Sigmoid colon (tissue), 7 donors: Measurements from ENCODE around the gene NME3. TPM values are rescaled to one million over a fixed set of nuclear protein-coding genes. Genes with fewer than 3 reads are reported as not detected.

ENCODE experiments used
- DNase-seq: peaks from one replicate; pipeline ENCODE4 v3.0.0-alpha.2; 2019
- H3K27ac ChIP-seq, 4 donors: fragments of 200-600 bp; sonication (generic); one replicate each; pipeline ENCODE4 v1.5.1; 2016 to 2019; ENCODE audit warnings: mild to moderate bottlenecking in 1 of 4
- H3K27me3 ChIP-seq, 3 donors: fragments of 200-600 bp; sonication (generic); one replicate each; pipeline ENCODE4 v1.5.1; 2019; ENCODE audit warnings: mild to moderate bottlenecking in 1 of 3
- H3K36me3 ChIP-seq, 4 donors: fragments of 200-600 bp; sonication (generic); one replicate each; pipeline ENCODE4 v1.5.1; 2016 to 2019
- H3K4me1 ChIP-seq, 4 donors: fragments of 200-600 bp; sonication (generic); one replicate each; pipeline ENCODE4 v1.5.1; 2017 to 2019
- H3K4me3 ChIP-seq, 4 donors: fragments of 200-600 bp; sonication (generic); one replicate each; pipeline ENCODE4 v1.5.1; 2017 to 2019; ENCODE audit warnings: mild to moderate bottlenecking in 2 of 4, moderate library complexity in 1 of 4
- H3K9me3 ChIP-seq, 4 donors: fragments of 200-600 bp in 3 of 4; sonication (generic) in 3 of 4; one replicate each; pipeline versions ENCODE4 v1.5.1 to v1.6.1; 2013 to 2019
- EP300 ChIP-seq, 4 donors: sonication (generic); formaldehyde crosslinking; IDR thresholded peaks; one replicate each; pipeline ENCODE4 v1.6.1; 2017; ENCODE audit warnings: antibody characterized with exemption in 4 of 4
- POLR2A ChIP-seq, 2 donors: fragments of 450-650 bp; IDR thresholded peaks; one replicate each; pipeline ENCODE4 v1.6.1; 2016; ENCODE audit warnings: antibody characterized with exemption in 2 of 2, mild to moderate bottlenecking in 2 of 2, moderate library complexity in 2 of 2
- POLR2AphosphoS5 ChIP-seq, 4 donors: sonication (generic); formaldehyde crosslinking; IDR thresholded peaks; one replicate each; pipeline ENCODE4 v1.6.1; 2017; ENCODE audit warnings: antibody characterized with exemption in 4 of 4
- whole genome bisulfite sequencing, 2 donors: extraction: QIAGEN DNeasy Blood & Tissue Kit; methylation state at CpG; one replicate each; pipeline ENCODE4 v1.1.7; 2013; 5-methylcytosine and 5-hydroxymethylcytosine counted together
- intact Hi-C: fragments of 100-400 bp; cut with DNase I; formaldehyde crosslinking; loops from one replicate; pipeline ENCODE4 v1.15.1; 2023
- polyA plus RNA-seq, 3 donors: library from polyadenylated mRNA; stranded (reverse); fragments of 200-250 nt; gene quantifications; one replicate each; pipeline ENCODE4 v1.2.3, GENCODE V29; 2013
- small RNA-seq, 3 donors: library from RNA; depleted of rRNA; stranded (forward); fragments of <200 nt; gene quantifications; one replicate each; pipeline ENCODE3, GENCODE V24; 2016
- total RNA-seq, 4 donors: library from RNA; depleted of rRNA; stranded (reverse); fragments of >200 nt; gene quantifications; one replicate each; pipeline ENCODE4 v1.1.0, GENCODE V29; 2016
- TF ChIP-seq, protein P1 (sequence below), 4 experiments: fragments of 450-650 bp in 3 of 4; fragments of 200-600 bp in 1 of 4; IDR thresholded peaks; one replicate each; pipeline ENCODE4 v1.5.1; 2016 to 2019; ENCODE audit warnings: antibody characterized with exemption in 4 of 4, mild to moderate bottlenecking in 3 of 4, moderate library complexity in 2 of 4
- donor health status: healthy with polysubstance abuse.
- donor health status: Bipolar disorder and iron deficiency.
- donor health status: healthy.

Gene NME3
- total and polyA plus RNA-seq, 7 donors: 32.4 to 152 (median 87.8) TPM

DNA sequence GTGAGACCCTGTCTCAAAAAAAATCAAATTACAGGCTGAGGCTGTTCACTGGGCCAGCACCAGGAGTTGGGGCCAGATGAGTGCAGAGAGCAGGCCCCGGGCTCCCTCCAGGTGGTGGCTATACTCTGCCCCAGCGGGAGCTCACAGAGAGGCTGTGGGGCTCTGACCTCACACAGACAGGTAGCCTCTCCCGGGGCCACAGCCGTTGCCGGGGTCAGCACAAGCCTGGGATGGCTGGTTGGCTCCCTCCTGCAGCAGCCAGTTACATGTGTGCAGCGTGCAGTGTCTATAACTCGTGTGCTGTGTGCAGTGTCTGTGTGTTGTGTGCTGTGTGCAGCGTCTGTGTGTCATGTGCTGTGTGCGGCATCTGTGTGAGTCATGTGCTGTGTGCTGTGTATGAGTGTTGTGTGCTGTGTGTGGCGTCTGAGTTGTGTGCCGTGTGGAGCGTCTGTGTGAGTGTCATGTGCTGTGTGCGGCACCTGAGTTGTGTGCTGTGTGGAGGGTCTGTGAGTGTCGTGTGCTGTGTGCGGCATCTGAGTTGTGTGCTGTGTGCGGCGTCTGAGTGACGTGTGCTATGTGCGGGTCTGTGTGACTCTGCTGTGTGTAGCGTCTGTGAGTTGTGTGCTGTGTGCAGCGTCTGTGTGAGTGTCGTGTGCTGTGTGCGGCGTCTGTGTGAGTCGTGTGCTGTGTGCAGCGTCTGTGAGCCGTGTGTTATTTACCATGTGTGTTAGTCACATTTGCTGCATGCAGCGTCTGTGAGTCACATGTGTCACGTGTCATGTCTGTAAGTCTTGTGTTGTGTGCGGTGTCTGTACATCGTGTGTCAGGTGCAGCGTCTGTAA, 44.5 kb downstream of the NME3 start:
- Histone ChIP-seq H3K4me3 (no peak overlapping the region), H3K36me3 (peaks cover 13 to 63% (median 37%) of the 10 kb centered on the region in 4 donors), H3K9me3 (no peaks in the 10 kb centered on the region), H3K27me3 (no peaks in the 10 kb centered on the region), H3K27ac (no peak overlapping the region), H3K4me1 (peaks cover 0 to 25% (median 21%) of the 10 kb centered on the region in 4 donors)
- intact Hi-C loops: no loop called here
- 96% methylated on average over 32 of the region's 32 CpGs for WGBS, 2 donors
- DNase-seq: no peak
- TF ChIP-seq POLR2AphosphoS5 (IDR thresholded peaks at IDR 0.05) (no peak), POLR2A (IDR thresholded peaks at IDR 0.05) (no peak), EP300 (IDR thresholded peaks at IDR 0.05) (no peak)
- TF ChIP-seq, protein P1, sequence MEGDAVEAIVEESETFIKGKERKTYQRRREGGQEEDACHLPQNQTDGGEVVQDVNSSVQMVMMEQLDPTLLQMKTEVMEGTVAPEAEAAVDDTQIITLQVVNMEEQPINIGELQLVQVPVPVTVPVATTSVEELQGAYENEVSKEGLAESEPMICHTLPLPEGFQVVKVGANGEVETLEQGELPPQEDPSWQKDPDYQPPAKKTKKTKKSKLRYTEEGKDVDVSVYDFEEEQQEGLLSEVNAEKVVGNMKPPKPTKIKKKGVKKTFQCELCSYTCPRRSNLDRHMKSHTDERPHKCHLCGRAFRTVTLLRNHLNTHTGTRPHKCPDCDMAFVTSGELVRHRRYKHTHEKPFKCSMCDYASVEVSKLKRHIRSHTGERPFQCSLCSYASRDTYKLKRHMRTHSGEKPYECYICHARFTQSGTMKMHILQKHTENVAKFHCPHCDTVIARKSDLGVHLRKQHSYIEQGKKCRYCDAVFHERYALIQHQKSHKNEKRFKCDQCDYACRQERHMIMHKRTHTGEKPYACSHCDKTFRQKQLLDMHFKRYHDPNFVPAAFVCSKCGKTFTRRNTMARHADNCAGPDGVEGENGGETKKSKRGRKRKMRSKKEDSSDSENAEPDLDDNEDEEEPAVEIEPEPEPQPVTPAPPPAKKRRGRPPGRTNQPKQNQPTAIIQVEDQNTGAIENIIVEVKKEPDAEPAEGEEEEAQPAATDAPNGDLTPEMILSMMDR (IDR thresholded peaks at IDR 0.05): no peak

DNA sequence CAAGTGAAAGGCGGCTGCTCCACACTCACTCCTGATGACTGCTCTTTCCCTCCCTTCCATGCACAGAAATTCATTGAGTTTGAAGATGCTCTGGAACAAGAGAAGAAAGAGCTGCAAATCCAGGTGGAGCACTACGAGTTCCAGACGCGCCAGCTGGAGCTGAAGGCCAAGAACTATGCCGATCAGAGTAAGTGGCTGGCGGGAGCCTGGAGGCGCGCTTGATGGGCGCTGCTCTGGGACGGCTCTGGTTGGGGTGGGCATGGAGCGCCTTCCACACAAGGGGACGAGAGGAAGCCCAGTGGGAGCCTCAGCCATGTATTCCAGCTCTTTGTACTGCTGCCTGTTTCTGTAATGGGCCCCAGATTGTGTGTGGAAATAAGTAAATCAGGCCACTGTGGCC, 46.9 kb downstream of the NME3 start:
- WGBS, 2 donors: 92 to 97% methylated on average over 12 of the region's 12 CpGs
- H3K27ac ChIP-seq: no peak overlapping the region
- no peaks in the 10 kb centered on the region for H3K27me3 ChIP-seq
- no peaks in the 10 kb centered on the region for H3K9me3 ChIP-seq
- peaks cover 0 to 30% (median 27%) of the 10 kb centered on the region in 4 donors for H3K4me1 ChIP-seq
- peak; percentile 61 for DNase-seq
- intact Hi-C loops: no loop called here
- TF ChIP-seq POLR2AphosphoS5 (IDR thresholded peaks at IDR 0.05) (no peak), EP300 (IDR thresholded peaks at IDR 0.05) (no peak), POLR2A (IDR thresholded peaks at IDR 0.05) (no peak)
- TF ChIP-seq, protein P1 (IDR thresholded peaks at IDR 0.05): no peak
- H3K4me3 ChIP-seq: no peak overlapping the region
- H3K36me3 ChIP-seq: peaks cover 11 to 52% (median 30%) of the 10 kb centered on the region in 4 donors

DNA sequence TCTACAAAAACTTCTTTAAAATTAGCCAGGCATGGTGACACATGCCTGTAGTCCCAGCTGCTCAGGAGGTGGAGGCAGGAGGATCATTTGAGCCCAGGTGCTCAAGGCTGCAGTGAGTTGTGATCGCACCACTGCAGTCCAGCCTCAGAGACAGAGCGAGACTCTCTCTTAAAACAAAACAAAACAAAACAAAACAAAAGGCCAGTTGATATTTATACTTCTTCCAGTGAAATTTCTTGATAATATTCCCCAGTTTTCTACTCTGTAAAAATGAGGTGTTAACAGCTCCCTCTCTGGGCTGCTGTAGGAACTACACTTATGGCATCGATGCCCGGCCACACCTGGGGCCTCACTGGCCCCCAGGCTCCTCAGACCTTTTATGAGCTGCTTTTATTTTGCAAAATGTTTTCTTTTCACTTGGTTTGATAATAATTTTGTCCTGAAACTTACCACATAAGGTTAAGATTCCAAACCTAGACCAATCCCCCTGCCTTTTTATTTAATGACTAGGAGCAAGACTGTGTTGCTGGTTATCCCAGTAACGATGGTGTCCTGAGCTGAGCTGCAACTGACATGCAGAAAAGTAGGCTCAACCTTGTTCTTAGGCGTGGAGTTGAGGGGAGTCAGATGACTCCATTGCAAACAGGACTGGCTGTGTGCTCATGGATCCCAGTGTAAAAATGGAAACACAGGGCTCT, 47.7 kb downstream of the NME3 start:
- no peaks in the 10 kb centered on the region for H3K27me3 ChIP-seq
- intact Hi-C loops: no loop called here
- no peaks in the 10 kb centered on the region for H3K9me3 ChIP-seq
- H3K27ac ChIP-seq: peak overlapping the region in 3 of 4 donors; percentile 27 to 73 (median 63)
- H3K36me3 ChIP-seq: peaks cover 3 to 43% (median 21%) of the 10 kb centered on the region in 4 donors
- 44 to 58% methylated on average over 6 of the region's 6 CpGs for WGBS, 2 donors
- peaks cover 0 to 30% (median 27%) of the 10 kb centered on the region in 4 donors for H3K4me1 ChIP-seq
- H3K4me3 ChIP-seq: no peak overlapping the region
- TF ChIP-seq, protein P1 (IDR thresholded peaks at IDR 0.05): peak in 3 of 4 experiments; percentile 59 to 78 (median 60)
- TF ChIP-seq EP300 (IDR thresholded peaks at IDR 0.05): no peak
- DNase-seq: no peak

DNA sequence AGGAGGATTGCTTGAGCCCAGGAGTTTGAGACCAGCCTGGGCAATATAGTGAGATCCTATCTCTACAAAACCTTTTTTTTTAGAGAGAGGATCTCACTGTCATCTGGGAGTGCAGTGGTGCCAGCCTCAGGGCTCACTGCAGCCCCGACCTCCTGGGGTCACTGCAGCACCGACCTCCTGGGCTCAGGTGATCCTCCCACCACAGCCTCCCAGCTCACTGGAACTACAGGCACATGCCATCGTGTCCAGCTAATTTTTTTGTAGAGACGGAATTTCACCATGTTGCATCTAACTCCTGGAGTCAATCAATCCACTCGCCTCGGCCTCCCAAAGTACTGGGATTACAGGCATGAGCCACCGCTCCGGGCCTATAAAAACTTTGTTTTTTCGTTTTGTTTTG, 50.0 kb downstream of the NME3 start:
- H3K4me1 ChIP-seq: peaks cover 0 to 30% (median 27%) of the 10 kb centered on the region in 4 donors
- no peaks in the 10 kb centered on the region for H3K9me3 ChIP-seq
- WGBS, 2 donors: 90 to 94% methylated on average over 9 of the region's 9 CpGs
- intact Hi-C loops: no loop called here
- no peak for DNase-seq
- peaks cover 3 to 22% (median 9%) of the 10 kb centered on the region in 4 donors for H3K36me3 ChIP-seq
- H3K4me3 ChIP-seq: no peak overlapping the region
- no peaks in the 10 kb centered on the region for H3K27me3 ChIP-seq
- TF ChIP-seq EP300 (IDR thresholded peaks at IDR 0.05) (no peak), POLR2AphosphoS5 (IDR thresholded peaks at IDR 0.05) (no peak), POLR2A (IDR thresholded peaks at IDR 0.05) (no peak)
- TF ChIP-seq, protein P1 (IDR thresholded peaks at IDR 0.05): no peak
- H3K27ac ChIP-seq: peak overlapping the region; percentile 63 to 75 (median 71)

Small RNAs within 50 kb of the gene (small RNA-seq; reads per million reads assigned to genes)
- gene MIR3177: 0 to 0.24 (median 0.22) reads per million in 3 donors

Other genes with a start within 250 kb of the NME3 start
- 10 to 100 TPM; 38.0 to 46.0 (median 42.3) TPM for gene TMEM204, start 237.9 kb downstream of the NME3 start, total RNA-seq
- 10 to 100 TPM in 2 of 3 donors, 1 to 10 TPM in 1; 2.5 to 16.2 (median 15.7) TPM for gene TMEM204, start 237.9 kb downstream of the NME3 start, polyA plus RNA-seq
- 10 to 100 TPM in 3 of 4 donors, 1 to 10 TPM in 1; 9.2 to 36.8 (median 16.8) TPM for gene IFT140, start 159.5 kb downstream of the NME3 start, total RNA-seq
- gene IFT140, start 159.5 kb downstream of the NME3 start, polyA plus RNA-seq: 10 to 100 TPM in 1 of 3 donors, 1 to 10 TPM in 2; 3.7 to 10.2 (median 4.8) TPM
- gene CRAMP1, start 159.2 kb downstream of the NME3 start, total RNA-seq: 10 to 100 TPM in 1 of 4 donors, 1 to 10 TPM in 3; 6.4 to 24.6 (median 8.0) TPM
- gene CRAMP1, start 159.2 kb downstream of the NME3 start, polyA plus RNA-seq: 10 to 100 TPM in 1 of 3 donors, 1 to 10 TPM in 2; 2.4 to 13.5 (median 2.5) TPM
- 10 to 100 TPM; 12.4 to 18.1 (median 17.3) TPM for gene JPT2, start 93.3 kb downstream of the NME3 start, total RNA-seq
- 10 to 100 TPM; 25.2 to 53.7 (median 33.8) TPM for gene JPT2, start 93.3 kb downstream of the NME3 start, polyA plus RNA-seq
- 10 to 100 TPM; 22.1 to 80.9 (median 30.8) TPM for gene MAPK8IP3, start 65.3 kb downstream of the NME3 start, total RNA-seq
- gene MAPK8IP3, start 65.3 kb downstream of the NME3 start, polyA plus RNA-seq: 10 to 100 TPM in 1 of 3 donors, 1 to 10 TPM in 2; 3.6 to 79.1 (median 5.5) TPM
- gene EME2, start 1.3 kb upstream of the NME3 start, total RNA-seq: 10 to 100 TPM in 1 of 4 donors, 1 to 10 TPM in 3; 4.3 to 10.5 (median 7.2) TPM
- 10 to 100 TPM in 1 of 3 donors, 1 to 10 TPM in 2; 1.8 to 17.1 (median 2.5) TPM for gene EME2, start 1.3 kb upstream of the NME3 start, polyA plus RNA-seq
- gene MRPS34, start 1.6 kb upstream of the NME3 start, total RNA-seq: 100 to 1,000 TPM in 1 of 4 donors, 10 to 100 TPM in 3; 61.5 to 104 (median 71.1) TPM
- gene MRPS34, start 1.6 kb upstream of the NME3 start, polyA plus RNA-seq: 100 to 1,000 TPM; 114 to 198 (median 129) TPM
- 10 to 100 TPM; 61.4 to 98.4 (median 78.9) TPM for gene SPSB3, start 11.0 kb upstream of the NME3 start, total RNA-seq
- 10 to 100 TPM; 34.4 to 59.5 (median 40.2) TPM for gene SPSB3, start 11.0 kb upstream of the NME3 start, polyA plus RNA-seq
- 100 to 1,000 TPM in 2 of 4 donors, 10 to 100 TPM in 2; 77.8 to 170 (median 98.1) TPM for gene NUBP2, start 11.4 kb upstream of the NME3 start, total RNA-seq
- 10 to 100 TPM; 53.5 to 69.1 (median 56.6) TPM for gene NUBP2, start 11.4 kb upstream of the NME3 start, polyA plus RNA-seq
- 1 to 10 TPM; 1.1 to 2.2 (median 1.5) TPM for gene IGFALS, start 22.2 kb upstream of the NME3 start, total RNA-seq
- gene IGFALS, start 22.2 kb upstream of the NME3 start, polyA plus RNA-seq: 1 to 10 TPM in 2 of 3 donors, under 1 TPM in 1; 0.46 to 2.0 (median 1.2) TPM
- gene HAGH, start 55.3 kb upstream of the NME3 start, total RNA-seq: 100 to 1,000 TPM in 3 of 4 donors, 10 to 100 TPM in 1; 73.4 to 163 (median 140) TPM
- 10 to 100 TPM; 54.1 to 86.9 (median 68.4) TPM for gene HAGH, start 55.3 kb upstream of the NME3 start, polyA plus RNA-seq
- 10 to 100 TPM; 27.7 to 35.0 (median 29.3) TPM for gene FAHD1, start 55.7 kb upstream of the NME3 start, total RNA-seq
- gene FAHD1, start 55.7 kb upstream of the NME3 start, polyA plus RNA-seq: 100 to 1,000 TPM in 1 of 3 donors, 10 to 100 TPM in 2; 58.9 to 137 (median 62.5) TPM
- gene MEIOB, start 100.6 kb upstream of the NME3 start, total RNA-seq: not detected
- under 1 TPM in 1 of 3 donors, not detected in 2; 0.10 TPM for gene MEIOB, start 100.6 kb upstream of the NME3 start, polyA plus RNA-seq
- gene HS3ST6, start 146.9 kb upstream of the NME3 start, total RNA-seq: not detected
- 1 to 10 TPM in 1 of 3 donors, under 1 TPM in 1, not detected in 1; 0.09 to 6.0 TPM for gene HS3ST6, start 146.9 kb upstream of the NME3 start, polyA plus RNA-seq
- 10 to 100 TPM; 17.8 to 35.7 (median 19.0) TPM for gene MSRB1, start 171.7 kb upstream of the NME3 start, total RNA-seq
- 100 to 1,000 TPM in 1 of 3 donors, 10 to 100 TPM in 2; 64.7 to 136 (median 69.1) TPM for gene MSRB1, start 171.7 kb upstream of the NME3 start, polyA plus RNA-seq
- gene RPL3L, start 183.1 kb upstream of the NME3 start, total RNA-seq: not detected
- under 1 TPM in 2 of 3 donors, not detected in 1; 0.04 to 0.60 TPM for gene RPL3L, start 183.1 kb upstream of the NME3 start, polyA plus RNA-seq
- 100 to 1,000 TPM; 200 to 332 (median 264) TPM for gene NDUFB10, start 188.0 kb upstream of the NME3 start, total RNA-seq
- gene NDUFB10, start 188.0 kb upstream of the NME3 start, polyA plus RNA-seq: 100 to 1,000 TPM; 298 to 489 (median 369) TPM
- 1,000 to 10,000 TPM; 1,478 to 1,994 (median 1,643) TPM for gene RPS2, start 193.3 kb upstream of the NME3 start, total RNA-seq
- gene RPS2, start 193.3 kb upstream of the NME3 start, polyA plus RNA-seq: 1,000 to 10,000 TPM; 1,713 to 3,277 (median 2,927) TPM
- gene RNF151, start 195.3 kb upstream of the NME3 start, total RNA-seq: not detected
- under 1 TPM in 1 of 3 donors, not detected in 2; 0.10 TPM for gene RNF151, start 195.3 kb upstream of the NME3 start, polyA plus RNA-seq
- 10 to 100 TPM; 19.4 to 27.4 (median 26.1) TPM for gene TBL3, start 200.5 kb upstream of the NME3 start, total RNA-seq
- 10 to 100 TPM; 14.3 to 37.4 (median 14.4) TPM for gene TBL3, start 200.5 kb upstream of the NME3 start, polyA plus RNA-seq
- gene NOXO1, start 209.9 kb upstream of the NME3 start, total RNA-seq: not detected
- 10 to 100 TPM; 13.8 to 47.3 (median 15.0) TPM for gene NOXO1, start 209.9 kb upstream of the NME3 start, polyA plus RNA-seq
- gene GFER, start 212.7 kb upstream of the NME3 start, total RNA-seq: 10 to 100 TPM; 17.5 to 23.8 (median 21.2) TPM
- gene GFER, start 212.7 kb upstream of the NME3 start, polyA plus RNA-seq: 100 to 1,000 TPM in 1 of 3 donors, 10 to 100 TPM in 2; 67.3 to 125 (median 82.9) TPM
- 1 to 10 TPM in 3 of 4 donors, under 1 TPM in 1; 0.82 to 8.3 (median 6.3) TPM for gene SYNGR3, start 218.4 kb upstream of the NME3 start, total RNA-seq
- gene SYNGR3, start 218.4 kb upstream of the NME3 start, polyA plus RNA-seq: 1 to 10 TPM in 2 of 3 donors, under 1 TPM in 1; 0.60 to 4.0 (median 1.2) TPM
- gene ZNF598, start 238.3 kb upstream of the NME3 start, total RNA-seq: 10 to 100 TPM; 12.8 to 27.2 (median 17.7) TPM
- gene ZNF598, start 238.3 kb upstream of the NME3 start, polyA plus RNA-seq: 10 to 100 TPM; 20.3 to 57.0 (median 21.0) TPM
- gene NPW, start 248.2 kb upstream of the NME3 start, total RNA-seq: not detected
- under 1 TPM in 1 of 3 donors, not detected in 2; 0.71 TPM for gene NPW, start 248.2 kb upstream of the NME3 start, polyA plus RNA-seq